ENCODE results near the gene CCNB1.

DNA sequence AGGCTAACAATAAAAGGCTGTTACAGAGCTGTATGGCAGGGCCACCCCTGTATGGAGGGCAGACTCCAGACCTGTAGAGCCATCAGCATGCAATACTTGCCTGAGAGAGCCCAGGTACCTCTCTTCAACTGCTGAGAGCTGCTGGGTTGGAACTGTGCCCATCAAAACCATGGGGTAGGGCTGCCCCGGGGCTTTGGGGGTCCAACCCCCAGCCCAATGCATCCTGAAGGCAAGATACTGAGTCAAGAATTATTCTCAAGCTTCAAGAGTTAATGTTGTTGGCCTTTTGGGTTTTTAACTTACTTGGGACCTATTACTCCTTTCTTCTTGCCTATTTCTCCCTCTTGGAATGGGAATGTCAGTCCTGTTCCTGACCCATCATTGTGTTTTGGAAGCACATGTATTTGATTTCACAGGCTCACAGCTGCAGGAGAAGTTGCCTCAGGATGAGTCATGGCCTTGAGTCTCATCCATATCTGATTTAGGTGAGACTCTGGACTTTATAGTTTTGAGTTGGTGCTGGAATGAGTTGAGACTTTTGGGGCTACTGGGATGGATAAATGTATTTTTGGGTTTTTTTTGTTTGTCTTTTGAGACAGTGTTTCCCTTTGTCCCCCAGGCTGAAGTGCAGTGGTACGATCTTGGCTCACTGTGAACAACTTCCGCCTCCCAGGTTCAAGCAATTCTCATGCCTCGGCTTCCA lies 46.7 kb downstream of the CCNB1 start:
- TF ChIP-seq, protein P1, sequence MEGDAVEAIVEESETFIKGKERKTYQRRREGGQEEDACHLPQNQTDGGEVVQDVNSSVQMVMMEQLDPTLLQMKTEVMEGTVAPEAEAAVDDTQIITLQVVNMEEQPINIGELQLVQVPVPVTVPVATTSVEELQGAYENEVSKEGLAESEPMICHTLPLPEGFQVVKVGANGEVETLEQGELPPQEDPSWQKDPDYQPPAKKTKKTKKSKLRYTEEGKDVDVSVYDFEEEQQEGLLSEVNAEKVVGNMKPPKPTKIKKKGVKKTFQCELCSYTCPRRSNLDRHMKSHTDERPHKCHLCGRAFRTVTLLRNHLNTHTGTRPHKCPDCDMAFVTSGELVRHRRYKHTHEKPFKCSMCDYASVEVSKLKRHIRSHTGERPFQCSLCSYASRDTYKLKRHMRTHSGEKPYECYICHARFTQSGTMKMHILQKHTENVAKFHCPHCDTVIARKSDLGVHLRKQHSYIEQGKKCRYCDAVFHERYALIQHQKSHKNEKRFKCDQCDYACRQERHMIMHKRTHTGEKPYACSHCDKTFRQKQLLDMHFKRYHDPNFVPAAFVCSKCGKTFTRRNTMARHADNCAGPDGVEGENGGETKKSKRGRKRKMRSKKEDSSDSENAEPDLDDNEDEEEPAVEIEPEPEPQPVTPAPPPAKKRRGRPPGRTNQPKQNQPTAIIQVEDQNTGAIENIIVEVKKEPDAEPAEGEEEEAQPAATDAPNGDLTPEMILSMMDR (IDR thresholded peaks at IDR 0.05), result no peak
- no peak for TF ChIP-seq SIN3A (IDR thresholded peaks at IDR 0.05; ENCODE audit: borderline replicate concordance, insufficient read depth, low read depth, low read length)
- TF ChIP-seq, protein P2, sequence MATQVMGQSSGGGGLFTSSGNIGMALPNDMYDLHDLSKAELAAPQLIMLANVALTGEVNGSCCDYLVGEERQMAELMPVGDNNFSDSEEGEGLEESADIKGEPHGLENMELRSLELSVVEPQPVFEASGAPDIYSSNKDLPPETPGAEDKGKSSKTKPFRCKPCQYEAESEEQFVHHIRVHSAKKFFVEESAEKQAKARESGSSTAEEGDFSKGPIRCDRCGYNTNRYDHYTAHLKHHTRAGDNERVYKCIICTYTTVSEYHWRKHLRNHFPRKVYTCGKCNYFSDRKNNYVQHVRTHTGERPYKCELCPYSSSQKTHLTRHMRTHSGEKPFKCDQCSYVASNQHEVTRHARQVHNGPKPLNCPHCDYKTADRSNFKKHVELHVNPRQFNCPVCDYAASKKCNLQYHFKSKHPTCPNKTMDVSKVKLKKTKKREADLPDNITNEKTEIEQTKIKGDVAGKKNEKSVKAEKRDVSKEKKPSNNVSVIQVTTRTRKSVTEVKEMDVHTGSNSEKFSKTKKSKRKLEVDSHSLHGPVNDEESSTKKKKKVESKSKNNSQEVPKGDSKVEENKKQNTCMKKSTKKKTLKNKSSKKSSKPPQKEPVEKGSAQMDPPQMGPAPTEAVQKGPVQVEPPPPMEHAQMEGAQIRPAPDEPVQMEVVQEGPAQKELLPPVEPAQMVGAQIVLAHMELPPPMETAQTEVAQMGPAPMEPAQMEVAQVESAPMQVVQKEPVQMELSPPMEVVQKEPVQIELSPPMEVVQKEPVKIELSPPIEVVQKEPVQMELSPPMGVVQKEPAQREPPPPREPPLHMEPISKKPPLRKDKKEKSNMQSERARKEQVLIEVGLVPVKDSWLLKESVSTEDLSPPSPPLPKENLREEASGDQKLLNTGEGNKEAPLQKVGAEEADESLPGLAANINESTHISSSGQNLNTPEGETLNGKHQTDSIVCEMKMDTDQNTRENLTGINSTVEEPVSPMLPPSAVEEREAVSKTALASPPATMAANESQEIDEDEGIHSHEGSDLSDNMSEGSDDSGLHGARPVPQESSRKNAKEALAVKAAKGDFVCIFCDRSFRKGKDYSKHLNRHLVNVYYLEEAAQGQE (IDR thresholded peaks at IDR 0.05; ENCODE audit: insufficient read depth in 1 of 2, low read depth in 2 of 2, low read length in 1 of 2), result no peak
